Measurements from ENCODE around the gene DOCK10.

The DOCK10 gene

DNA sequence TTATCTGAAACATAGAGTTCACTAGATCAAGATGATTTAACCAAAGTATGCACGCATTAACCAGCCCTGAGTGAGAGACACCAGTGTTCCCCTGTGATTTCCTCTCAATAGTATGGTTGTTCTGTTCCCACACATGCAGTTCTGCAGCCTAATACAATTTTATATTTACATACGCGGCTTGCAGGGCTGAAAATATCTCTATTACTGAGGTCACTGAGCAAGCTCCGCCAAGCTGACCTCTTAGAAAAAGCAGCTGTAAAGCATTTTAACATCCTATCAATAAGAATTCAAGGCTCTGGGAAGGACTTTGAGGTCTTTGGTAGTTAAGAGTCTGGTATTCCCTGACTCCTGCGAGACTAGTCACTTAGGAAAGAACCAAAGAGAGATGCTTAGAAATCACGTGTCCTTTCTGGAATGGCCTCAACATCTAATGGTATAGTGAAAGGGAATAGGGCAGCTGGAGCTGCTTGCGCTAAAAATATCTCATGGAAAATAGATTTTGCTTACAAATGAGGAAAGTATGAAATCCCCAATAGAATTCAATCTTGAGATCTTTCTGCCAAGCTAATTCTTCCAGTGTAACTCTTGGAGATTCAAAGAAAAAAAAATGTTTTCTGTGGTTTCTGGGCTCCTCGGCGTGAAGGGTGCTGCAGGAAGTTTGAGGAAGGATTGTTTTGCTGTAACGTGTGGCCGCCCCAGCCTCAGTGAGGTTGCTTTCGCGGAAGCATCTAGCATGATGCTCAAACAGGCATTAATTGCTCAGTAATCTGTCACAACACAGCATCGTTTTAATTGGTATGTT is 59.2 kb downstream of the DOCK10 start:
- no peak overlapping the region for H3K4me3 ChIP-seq (ENCODE audit: low read depth, low read length)

DNA sequence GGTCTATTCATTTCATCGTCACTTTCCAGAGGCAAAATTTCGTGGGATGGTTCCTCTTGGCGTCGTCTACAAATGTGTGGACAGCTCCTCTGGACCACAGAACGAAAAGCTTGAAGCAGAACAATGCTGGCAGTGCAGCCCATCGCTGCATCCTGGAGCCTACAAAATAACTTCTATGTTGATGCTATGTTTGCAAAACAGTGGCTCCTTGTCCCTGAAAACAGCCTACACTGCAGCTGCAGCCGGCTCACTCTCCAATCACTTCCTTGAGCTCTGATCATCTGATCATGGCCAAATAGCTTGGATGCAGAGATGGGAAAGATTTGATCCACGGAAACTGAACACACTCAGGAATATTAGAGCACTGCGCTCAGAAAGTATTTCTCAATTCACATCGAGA is 60.0 kb downstream of the DOCK10 start:
- H3K4me3 ChIP-seq (ENCODE audit: low read depth, low read length), result no peak overlapping the region

DNA sequence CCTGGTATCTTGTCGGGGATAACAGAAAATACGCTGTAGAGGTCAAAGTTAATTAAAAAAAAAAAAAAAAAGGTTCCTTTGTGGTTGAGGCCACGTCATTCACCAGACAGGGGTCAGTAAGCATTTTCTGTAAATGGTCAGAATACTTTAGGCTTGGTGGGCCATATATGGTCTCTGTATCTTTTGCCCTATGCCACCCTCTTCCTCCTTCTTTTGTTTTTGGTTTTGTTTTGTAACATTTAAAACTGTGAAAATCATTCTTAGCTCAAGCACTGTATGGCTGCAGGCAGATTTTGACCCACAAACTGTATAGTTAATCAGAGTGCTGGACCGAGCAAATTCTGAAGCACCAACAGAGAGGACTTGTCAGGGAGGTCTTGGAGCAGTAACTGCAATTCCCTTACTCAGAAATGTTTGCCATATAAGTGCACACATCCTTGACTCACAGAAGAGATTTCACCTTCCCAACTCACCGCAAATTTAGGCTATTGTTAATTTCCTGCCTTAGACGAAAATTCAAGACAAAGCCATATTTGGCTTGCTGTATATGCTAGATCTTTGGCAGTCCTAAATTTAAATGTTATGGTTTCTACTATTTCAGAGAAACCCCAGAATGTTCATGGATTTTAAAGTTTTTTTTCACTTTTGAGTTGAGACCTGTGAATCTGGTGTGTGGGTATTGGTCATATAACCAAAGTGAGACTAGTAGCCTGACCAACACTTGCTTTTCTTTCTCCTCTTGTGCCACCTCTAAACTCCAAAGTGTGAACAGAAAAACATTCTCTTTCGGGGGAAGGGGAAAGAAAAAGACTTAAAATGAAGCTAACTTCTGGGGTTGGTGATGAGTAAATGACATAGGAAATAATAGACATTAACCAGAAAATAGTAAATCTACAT is 65.4 kb downstream of the DOCK10 start:
- no peak overlapping the region for H3K4me3 ChIP-seq (ENCODE audit: low read depth, low read length)

DNA sequence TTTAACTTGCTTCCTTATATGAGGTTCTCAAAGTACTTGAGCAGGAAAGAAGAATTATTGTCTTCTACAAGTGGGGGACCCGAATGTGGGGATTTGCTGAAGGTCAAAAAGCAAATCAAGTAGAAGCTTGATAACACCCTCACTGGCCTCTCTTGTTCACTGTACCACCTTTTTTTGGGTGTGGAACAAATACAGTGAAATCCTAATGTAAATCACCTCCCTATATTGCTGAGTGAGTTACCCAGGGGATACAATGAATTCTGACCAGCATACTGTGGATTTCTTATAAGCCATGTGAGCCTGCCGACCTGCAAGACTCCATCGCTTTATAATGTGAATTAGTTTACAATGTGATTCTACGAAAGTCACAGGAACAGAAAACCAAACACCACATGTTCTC is 66.5 kb downstream of the DOCK10 start:
- no peak overlapping the region for H3K4me3 ChIP-seq (ENCODE audit: low read depth, low read length)

DNA sequence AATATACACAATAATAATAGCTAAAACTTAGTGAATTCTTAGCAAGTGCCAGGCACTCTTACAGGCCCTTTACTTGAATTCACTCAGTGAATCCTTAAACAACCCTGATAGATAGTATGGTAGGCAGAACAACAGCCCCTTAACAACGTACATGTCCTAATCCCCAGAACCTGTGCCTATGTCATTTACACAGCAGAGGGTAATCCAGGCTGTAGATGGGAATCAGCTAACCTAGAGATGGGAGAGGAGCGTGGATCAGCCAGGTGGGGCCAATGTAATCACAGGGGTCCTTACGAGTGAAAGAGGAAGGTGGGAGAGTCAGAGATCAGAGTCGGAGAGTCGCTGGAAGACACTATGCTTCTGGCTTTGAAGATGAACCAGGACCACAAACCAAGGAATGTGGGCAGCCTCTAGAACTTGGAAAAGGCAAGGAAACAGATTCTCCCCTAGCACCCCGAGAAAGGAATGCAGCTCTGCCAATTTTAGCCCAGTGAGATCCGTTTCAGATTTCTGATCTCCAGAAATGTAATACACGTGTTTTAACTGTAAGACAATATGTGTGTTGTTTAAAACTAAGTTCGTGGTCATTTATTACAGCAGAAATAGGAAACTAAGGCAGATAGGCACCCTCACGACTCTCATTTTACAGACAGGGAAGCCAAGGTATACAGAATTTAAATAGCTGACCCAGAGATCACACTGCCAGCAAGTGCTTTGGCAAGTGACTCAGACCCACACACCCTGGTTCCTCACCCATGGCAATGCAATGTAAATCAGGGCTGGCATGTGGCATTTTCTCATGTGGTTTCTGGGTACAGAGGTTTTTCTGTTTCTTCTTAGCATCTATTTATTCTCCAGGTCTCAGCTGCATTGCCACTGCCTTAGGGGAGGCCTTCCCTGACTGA is 68.9 kb downstream of the DOCK10 start:
- no peak overlapping the region for H3K4me3 ChIP-seq (ENCODE audit: low read depth, low read length)

DNA sequence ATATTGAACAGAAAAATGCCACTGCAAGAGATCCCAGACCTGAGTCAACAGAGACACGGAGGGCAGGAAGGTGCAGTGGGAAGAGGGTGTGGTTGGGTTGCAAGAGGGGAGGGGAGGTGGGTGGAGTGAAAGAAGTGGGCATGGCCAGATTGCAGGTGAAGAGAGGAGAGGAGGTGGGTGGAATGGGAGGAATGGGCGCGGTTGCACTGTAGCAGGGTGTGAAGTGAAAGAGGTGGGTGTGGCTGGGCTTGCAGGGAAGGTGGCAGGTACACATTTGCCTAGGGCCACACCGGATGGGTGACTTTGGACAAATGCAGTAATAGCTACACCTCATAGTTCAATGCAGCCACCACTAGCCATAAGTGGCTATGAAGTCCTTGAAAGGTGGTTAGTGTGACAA is 71.1 kb downstream of the DOCK10 start:
- H3K4me3 ChIP-seq (ENCODE audit: low read depth, low read length), result no peak overlapping the region

DNA sequence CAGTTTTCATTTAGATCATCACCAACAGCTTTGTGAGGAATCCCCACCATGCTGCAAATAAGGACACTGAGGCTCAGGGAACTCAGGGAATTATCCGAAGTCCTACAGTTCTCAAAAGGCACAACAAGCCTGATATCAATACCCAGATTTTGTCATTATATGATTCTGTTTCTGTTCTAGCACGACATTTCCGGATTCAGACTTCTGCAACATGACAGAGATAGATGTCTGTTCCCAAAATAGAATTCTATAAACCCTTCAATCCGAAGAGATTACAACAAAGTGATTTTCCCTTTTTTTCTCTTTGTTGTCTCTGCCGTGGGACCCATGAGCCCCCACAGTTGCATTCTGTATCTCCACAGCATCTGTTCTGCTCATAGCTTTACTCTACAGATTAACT is 72.0 kb downstream of the DOCK10 start:
- no peak overlapping the region for H3K4me3 ChIP-seq (ENCODE audit: low read depth, low read length)

DNA sequence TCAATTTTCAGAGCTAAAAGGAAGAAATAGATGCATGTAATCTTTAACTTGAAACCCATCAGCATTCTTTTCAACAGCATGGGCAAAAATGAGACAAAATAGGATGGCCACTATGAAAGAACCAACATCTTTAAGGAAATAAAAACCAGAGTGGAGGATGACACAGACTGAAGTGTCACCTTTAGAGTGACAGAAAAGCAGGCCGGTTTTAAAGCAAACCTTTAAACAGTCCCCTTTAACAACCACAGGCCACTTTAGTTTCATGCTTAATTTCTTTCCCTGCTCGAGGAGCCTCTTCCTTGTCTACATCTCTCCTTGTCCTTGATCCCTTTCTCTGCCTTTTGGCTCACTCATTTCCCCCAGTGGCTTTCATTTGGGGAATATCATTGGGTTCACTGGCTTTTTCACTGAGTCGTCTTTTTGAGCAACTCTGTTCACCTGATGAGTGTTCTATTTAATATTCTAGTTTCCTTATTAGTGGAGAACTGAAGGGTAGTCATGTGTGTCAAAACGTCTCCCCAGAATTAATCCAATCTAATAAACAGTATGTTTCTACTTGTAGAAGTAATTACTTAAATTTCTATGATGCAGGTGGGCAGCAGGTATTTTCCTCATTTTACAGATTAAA is 72.5 kb downstream of the DOCK10 start:
- H3K4me3 ChIP-seq (ENCODE audit: low read depth, low read length), result no peak overlapping the region

DNA sequence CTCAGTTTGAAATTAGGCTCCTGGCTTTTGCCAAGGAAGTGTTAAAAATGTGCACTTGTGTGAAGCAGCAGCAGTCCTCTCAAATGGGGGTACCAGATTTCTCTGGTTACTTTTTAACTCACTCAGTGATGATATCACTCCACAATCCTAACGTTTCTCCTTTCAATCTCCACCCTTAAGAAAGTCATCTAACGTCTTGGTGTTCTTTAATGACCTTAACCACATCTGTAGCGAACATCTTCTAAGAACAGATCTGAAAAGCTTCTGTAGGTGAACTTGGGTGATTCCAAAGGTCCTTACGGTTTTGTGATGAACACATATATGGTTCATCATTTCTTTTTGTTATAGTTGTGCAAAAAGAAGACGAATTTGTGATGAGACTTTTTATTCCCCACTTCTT is 73.2 kb downstream of the DOCK10 start:
- H3K4me3 ChIP-seq (ENCODE audit: low read depth, low read length), result no peak overlapping the region

DNA sequence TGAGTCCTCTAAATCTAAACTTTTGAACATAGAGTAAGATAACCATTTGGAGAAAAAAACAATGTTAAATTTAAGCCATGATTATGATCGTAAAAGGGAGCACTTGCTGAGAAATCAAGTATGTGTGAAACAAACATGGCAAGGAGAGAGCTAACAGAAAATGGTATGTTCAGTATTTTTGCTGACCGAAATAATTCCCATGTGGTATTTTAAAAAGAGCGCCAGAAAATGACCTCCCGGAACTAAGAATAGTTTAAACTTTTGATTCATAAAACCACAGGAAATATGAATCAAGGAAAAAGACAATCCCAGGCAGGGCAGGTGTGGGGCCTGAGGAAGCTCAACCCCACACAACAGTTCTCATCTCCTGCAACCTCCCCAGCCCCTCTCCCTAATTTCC is 74.2 kb downstream of the DOCK10 start:
- no peak overlapping the region for H3K4me3 ChIP-seq (ENCODE audit: low read depth, low read length)

DNA sequence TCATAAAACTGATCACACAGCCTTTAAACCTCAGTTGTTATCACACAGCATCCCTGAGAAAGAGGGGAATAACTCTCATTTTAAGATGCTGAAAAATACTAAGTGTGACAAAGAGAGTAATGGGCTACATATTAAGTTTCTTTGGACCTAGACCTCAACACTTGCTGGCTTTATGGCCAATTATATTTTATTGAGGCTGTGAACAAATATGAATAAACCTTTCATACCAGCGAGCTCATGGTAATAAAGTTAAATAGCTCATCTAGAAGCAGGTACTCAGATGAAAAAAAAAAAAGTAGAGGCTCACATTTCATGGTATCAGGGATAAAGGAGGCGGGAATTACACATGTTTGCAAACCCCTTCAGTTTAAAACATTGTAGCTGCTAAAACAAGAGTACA is 75.7 kb downstream of the DOCK10 start:
- no peak overlapping the region for H3K4me3 ChIP-seq (ENCODE audit: low read depth, low read length)

DNA sequence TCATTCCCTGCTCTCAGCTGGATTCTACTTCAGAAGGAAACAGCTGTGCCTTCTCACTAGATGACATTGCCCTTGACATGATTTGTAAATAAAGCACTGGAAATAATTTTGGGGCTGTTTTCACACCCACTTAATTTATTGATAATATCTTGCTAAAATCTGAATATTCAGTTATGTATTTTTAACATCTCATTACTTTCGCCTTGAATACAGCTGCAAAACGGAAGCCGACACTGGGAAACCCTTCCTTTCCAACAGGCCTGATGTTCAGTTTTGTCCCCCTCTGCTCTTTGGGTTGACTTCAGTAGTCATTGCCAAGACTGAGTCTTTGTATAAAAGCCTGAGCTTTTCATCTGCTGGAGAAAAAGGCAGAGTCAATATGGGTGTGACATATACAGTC is 82.7 kb downstream of the DOCK10 start:
- no peak overlapping the region for H3K4me3 ChIP-seq (ENCODE audit: low read depth, low read length)

DNA sequence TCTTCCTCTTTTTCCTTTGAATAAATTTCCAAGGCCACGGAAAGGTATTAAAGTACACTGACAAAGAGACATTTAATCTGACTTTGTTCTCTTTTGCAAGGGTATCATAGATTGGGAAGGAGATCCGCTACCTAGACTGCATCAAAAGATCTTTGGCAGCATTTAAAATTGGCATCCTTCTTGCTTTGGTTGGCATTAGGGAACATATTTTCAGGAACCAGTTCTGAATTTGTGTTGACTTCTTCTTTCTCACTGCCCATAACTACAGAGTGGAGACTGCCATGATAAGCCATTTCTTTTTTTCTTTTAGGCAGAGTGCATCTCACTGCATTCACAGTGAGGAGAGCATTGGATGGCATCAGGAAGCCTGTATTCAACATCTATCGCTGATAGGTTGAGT is 83.4 kb downstream of the DOCK10 start:
- H3K4me3 ChIP-seq (ENCODE audit: low read depth, low read length), result no peak overlapping the region

DNA sequence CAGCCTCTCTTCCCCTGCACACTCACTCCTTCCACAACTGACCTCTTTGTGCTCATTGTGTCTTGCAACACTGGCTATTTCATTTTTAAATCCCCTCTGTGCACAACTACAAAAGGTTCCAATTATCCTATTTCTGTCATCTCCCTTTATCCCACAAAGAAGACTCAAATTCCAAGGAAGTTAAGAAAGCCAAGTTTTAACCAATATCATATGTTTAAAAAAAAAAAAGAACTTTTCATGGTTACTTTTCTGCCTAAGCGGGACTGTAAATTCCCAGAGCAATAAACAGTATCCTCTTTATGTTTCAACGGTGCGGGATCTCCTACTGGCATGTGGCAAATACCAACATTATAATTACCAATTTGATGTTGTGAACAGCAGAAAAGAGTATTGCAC is 83.8 kb downstream of the DOCK10 start:
- H3K4me3 ChIP-seq (ENCODE audit: low read depth, low read length), result no peak overlapping the region

DNA sequence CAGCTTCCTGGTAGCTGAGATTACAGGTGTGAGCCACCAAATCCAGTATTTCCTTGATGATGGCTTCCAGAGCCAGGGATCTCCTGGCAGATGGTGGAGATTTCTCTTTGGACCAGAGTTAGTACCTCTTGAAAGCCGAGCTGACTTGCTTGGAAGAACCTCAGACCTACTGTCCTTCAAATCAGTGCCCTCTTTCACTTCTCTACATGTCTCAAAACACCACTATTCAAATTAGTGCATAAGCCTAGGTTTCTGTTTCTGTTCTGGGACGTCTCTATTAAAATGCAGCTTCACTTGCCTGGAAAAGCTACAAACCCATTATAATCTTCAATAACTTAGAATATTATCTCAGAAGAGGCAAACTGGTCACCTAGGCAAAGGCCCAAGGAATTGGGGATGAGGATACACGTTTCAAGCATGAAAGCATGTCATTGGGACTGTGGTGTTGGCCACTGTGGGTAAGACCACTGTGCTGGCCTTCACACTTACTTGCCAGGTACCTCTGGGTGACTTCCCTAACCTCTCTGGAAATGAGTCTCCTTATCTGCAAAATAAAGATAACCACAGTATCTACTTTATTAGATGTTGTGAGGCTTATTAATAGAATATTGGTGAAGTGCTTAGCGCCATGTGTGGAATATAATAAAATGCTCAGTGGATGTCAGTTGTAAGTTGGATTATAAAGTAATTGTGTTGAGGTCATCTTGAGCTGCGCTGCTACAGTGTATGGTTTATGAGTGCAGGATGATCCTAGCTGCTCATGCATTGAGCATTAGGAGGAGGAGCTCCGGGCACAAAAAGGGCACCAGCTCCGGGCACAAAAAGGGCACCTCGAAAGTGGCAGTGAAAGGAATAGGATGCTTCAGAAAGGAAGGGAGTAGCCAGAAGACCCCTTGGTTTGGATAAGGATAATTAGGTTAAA is 84.5 kb downstream of the DOCK10 start:
- no peak overlapping the region for H3K4me3 ChIP-seq (ENCODE audit: low read depth, low read length)

DNA sequence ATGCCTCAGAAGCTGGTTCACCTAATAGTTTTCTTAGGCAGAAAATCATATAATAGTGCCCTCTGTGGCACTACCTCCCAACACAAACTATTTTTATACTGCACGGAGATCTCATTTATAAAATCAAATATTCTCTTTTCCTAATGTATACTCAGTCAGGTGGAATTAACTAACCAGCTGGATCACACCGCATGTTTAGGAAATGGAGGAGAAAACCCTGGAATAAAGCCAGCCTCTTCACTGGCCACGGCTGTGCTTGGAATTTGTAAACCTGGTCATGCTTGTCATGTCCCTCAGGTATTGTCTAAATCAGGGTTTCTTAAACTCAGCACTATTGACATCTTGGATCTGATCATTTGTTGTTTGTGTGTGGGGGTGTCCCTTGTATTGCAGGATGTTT is 85.6 kb downstream of the DOCK10 start:
- H3K4me3 ChIP-seq (ENCODE audit: low read depth, low read length), result no peak overlapping the region

DNA sequence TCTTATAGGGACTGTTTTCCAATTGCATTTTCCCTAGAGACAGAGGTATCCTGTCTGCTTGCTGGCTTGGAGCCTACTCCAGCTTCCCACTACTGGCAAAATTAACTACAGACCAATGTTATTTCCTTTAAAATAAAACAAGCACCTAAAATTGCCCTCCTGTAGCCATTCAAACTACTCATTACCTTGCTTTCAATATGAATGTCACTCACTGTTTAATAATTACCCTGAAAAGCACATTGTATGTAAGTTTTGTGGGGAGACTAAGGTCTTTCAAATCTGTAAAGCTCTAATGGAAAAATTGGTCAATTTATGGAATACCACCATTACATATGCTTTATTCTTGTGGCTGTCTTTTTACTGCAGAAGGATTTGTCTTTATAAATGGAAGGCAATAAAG is 87.3 kb downstream of the DOCK10 start:
- H3K4me3 ChIP-seq (ENCODE audit: low read depth, low read length), result no peak overlapping the region

DNA sequence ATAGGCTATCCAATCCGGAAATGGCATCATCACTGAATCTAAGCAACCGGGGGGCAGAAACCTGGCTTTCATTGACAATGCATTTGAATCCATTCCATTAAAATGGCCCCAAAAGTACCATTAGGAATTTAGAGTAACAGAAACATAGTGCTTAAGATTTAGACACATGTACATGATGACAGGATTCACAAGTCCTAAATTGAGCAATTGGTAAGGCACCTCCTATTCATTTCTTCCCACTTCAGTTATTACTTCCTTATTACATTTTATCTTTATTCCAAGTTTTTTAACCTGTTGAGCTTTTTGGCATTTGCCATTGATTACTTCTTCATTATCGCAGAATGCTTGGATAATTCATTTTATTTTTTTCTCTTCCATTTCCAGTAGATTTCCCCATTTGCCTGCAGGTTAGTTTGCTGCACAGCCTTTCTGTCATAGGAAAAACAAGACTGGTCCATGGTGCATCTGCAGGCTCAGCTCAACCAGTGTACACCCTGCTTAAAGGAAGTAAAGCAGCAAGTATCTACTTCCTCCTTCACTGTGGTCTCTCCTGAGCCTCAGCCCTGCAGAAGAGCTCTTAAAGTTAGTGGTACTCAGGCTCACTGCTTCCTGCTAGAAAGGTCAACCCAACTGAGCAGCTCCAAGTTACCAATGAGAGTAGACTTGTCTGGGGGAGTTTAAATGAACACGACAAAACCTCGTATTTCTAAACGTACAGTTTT is 89.2 kb downstream of the DOCK10 start:
- H3K4me3 ChIP-seq (ENCODE audit: low read depth, low read length), result no peak overlapping the region

Measured in iPS-11a (cell line).